K562 (cell line): ENCODE results near the gene OR10D3. TPM values are rescaled to one million over a fixed set of nuclear protein-coding genes. Genes with fewer than 3 reads are reported as not detected.

Experiments
- CBFA2T3 ChIP-seq: fragments of 450-650 bp; IDR thresholded peaks from 2 replicates; pipeline ENCODE4 v1.6.1; 2017
- CREBBP ChIP-seq: IDR thresholded peaks from one replicate; pipeline ENCODE4 v1.6.1; 2012; ENCODE audit warnings: low read depth, mild to moderate bottlenecking, control low read depth, inconsistent platforms, low read length
- ERF ChIP-seq: fragments of 450-650 bp; formaldehyde crosslinking; IDR thresholded peaks from 2 replicates; pipeline ENCODE4 v1.4.0; 2020; ENCODE audit warnings: mild to moderate bottlenecking, mixed read lengths
- KDM1A ChIP-seq, 2 experiments: fragments of 450-650 bp; IDR thresholded peaks; 2 replicates each; pipeline ENCODE4 v1.6.1; 2016; ENCODE audit warnings: mild to moderate bottlenecking in 2 of 2
- MEF2D ChIP-seq: conservative IDR thresholded peaks from 2 replicates; pipeline ENCODE4 v1.6.1; 2016; ENCODE audit warnings: low read depth, missing genetic modification characterization, missing compliant biosample characterization
- SMARCA5 ChIP-seq: fragments of 450-650 bp; IDR thresholded peaks from 2 replicates; pipeline ENCODE4 v1.6.1; 2016
- SRSF3 ChIP-seq: fragments of 200-400 bp; formaldehyde crosslinking; IDR thresholded peaks from 2 replicates; pipeline ENCODE4 v1.6.1; 2016; ENCODE audit warnings: mild to moderate bottlenecking, low read length, moderate library complexity; ENCODE audit not compliant: insufficient read depth
- XRCC4 ChIP-seq: IDR thresholded peaks from one replicate; pipeline ENCODE4 v1.6.1; 2011; ENCODE audit not compliant: insufficient read depth, insufficient read length; ENCODE audit errors: extremely low read depth
- XRCC5 ChIP-seq: fragments of 200-400 bp; formaldehyde crosslinking; IDR thresholded peaks from 2 replicates; pipeline ENCODE4 v1.6.1; 2017; ENCODE audit warnings: low read depth, mild to moderate bottlenecking, low read length
- ZKSCAN8 ChIP-seq: fragments of 200-800 bp; sonication (Bioruptor generic); IDR thresholded peaks from 2 replicates; pipeline ENCODE4 v1.6.1; 2016; ENCODE audit warnings: missing genetic modification characterization, missing compliant biosample characterization
- ZNF408 ChIP-seq: fragments of 250-450 bp; sonication (Bioruptor Pico); IDR thresholded peaks from 2 replicates; pipeline ENCODE4 v1.4.0; 2020; ENCODE audit warnings: low read depth, mild to moderate bottlenecking, moderate library complexity
- ZNF79 ChIP-seq: fragments of 250-450 bp; sonication (Bioruptor Pico); IDR thresholded peaks from 2 replicates; pipeline ENCODE4 v1.4.0; 2020; ENCODE audit warnings: low read depth, mild to moderate bottlenecking, moderate library complexity
- polyA plus RNA-seq, 8 experiments: library from polyadenylated mRNA; depleted of rRNA in 4 of 8; stranded (reverse) in 5 of 8; unstranded in 3 of 8; fragments of >200 nt; fragmentation: Nextera tagmentation in 2 of 8; fragmentation: Illumina TruSeq in 1 of 8; extraction: Ambion mirVana in 2 of 8; extraction: Trizol in 1 of 8; gene quantifications; 2 replicates each; pipeline versions ENCODE4 v1.2.1 to v1.2.3, GENCODE V29; 2011 to 2014; ENCODE audit warnings: inconsistent platforms in 1 of 8, missing spikeins in 1 of 8
- total RNA-seq, 7 experiments: library from RNA; depleted of rRNA in 6 of 7; stranded (reverse); fragments of >200 nt in 6 of 7; fragmentation: Illumina TruSeq in 2 of 7; extraction: Trizol in 2 of 7; gene quantifications; 2 replicates each; pipeline versions ENCODE4 v1.2.1 to v1.2.3, GENCODE V29; 2011 to 2021; ENCODE audit warnings: low replicate concordance in 1 of 7
- TF ChIP-seq, protein P1 (sequence below): fragments of 450-650 bp; IDR thresholded peaks from 2 replicates; pipeline ENCODE4 v1.6.1; 2016; ENCODE audit warnings: mild to moderate bottlenecking, moderate library complexity
- TF ChIP-seq, protein P2 (sequence below): fragments of 450-650 bp; formaldehyde crosslinking; IDR thresholded peaks from 2 replicates; pipeline ENCODE4 v1.4.0; 2022; ENCODE audit warnings: missing genetic modification characterization
- TF ChIP-seq, protein P3 (sequence below): fragments of 250-450 bp; sonication (Bioruptor Pico); IDR thresholded peaks from 2 replicates; pipeline ENCODE4 v1.5.0; 2021
- TF ChIP-seq, protein P4 (sequence below): sonication (generic); formaldehyde crosslinking; IDR thresholded peaks from 2 replicates; pipeline ENCODE4 v1.8.1; 2023; ENCODE audit warnings: mild to moderate bottlenecking, missing genetic modification reagents

The OR10D3 gene
- total and polyA plus RNA-seq, 9 of the 15 experiments (the other 6 are each of a cell fraction or from before 2014, with no cell fraction given), result 0.07 to 2.9 (median 0.80) TPM; not detected in 1

DNA sequence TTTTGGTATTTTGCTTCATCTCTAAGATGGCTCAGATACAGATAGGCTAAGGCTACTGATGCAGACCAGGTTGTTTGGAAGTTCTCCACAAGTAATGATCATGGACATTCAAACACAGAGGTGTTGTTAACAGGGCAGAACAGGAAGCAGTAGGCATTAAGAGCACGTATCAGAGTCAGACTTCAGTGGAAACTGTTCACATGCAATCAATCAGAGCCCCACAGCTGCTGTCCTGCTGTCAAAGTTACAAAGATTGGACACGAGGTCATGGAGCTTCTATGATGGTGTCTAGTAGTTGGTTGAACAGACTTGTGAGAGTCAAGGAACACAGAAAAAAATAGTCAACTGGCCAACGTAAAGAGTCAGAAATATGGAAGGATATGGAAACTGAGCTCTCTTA lies 19.8 kb downstream of the OR10D3 start (continued):
- TF ChIP-seq, protein P1, sequence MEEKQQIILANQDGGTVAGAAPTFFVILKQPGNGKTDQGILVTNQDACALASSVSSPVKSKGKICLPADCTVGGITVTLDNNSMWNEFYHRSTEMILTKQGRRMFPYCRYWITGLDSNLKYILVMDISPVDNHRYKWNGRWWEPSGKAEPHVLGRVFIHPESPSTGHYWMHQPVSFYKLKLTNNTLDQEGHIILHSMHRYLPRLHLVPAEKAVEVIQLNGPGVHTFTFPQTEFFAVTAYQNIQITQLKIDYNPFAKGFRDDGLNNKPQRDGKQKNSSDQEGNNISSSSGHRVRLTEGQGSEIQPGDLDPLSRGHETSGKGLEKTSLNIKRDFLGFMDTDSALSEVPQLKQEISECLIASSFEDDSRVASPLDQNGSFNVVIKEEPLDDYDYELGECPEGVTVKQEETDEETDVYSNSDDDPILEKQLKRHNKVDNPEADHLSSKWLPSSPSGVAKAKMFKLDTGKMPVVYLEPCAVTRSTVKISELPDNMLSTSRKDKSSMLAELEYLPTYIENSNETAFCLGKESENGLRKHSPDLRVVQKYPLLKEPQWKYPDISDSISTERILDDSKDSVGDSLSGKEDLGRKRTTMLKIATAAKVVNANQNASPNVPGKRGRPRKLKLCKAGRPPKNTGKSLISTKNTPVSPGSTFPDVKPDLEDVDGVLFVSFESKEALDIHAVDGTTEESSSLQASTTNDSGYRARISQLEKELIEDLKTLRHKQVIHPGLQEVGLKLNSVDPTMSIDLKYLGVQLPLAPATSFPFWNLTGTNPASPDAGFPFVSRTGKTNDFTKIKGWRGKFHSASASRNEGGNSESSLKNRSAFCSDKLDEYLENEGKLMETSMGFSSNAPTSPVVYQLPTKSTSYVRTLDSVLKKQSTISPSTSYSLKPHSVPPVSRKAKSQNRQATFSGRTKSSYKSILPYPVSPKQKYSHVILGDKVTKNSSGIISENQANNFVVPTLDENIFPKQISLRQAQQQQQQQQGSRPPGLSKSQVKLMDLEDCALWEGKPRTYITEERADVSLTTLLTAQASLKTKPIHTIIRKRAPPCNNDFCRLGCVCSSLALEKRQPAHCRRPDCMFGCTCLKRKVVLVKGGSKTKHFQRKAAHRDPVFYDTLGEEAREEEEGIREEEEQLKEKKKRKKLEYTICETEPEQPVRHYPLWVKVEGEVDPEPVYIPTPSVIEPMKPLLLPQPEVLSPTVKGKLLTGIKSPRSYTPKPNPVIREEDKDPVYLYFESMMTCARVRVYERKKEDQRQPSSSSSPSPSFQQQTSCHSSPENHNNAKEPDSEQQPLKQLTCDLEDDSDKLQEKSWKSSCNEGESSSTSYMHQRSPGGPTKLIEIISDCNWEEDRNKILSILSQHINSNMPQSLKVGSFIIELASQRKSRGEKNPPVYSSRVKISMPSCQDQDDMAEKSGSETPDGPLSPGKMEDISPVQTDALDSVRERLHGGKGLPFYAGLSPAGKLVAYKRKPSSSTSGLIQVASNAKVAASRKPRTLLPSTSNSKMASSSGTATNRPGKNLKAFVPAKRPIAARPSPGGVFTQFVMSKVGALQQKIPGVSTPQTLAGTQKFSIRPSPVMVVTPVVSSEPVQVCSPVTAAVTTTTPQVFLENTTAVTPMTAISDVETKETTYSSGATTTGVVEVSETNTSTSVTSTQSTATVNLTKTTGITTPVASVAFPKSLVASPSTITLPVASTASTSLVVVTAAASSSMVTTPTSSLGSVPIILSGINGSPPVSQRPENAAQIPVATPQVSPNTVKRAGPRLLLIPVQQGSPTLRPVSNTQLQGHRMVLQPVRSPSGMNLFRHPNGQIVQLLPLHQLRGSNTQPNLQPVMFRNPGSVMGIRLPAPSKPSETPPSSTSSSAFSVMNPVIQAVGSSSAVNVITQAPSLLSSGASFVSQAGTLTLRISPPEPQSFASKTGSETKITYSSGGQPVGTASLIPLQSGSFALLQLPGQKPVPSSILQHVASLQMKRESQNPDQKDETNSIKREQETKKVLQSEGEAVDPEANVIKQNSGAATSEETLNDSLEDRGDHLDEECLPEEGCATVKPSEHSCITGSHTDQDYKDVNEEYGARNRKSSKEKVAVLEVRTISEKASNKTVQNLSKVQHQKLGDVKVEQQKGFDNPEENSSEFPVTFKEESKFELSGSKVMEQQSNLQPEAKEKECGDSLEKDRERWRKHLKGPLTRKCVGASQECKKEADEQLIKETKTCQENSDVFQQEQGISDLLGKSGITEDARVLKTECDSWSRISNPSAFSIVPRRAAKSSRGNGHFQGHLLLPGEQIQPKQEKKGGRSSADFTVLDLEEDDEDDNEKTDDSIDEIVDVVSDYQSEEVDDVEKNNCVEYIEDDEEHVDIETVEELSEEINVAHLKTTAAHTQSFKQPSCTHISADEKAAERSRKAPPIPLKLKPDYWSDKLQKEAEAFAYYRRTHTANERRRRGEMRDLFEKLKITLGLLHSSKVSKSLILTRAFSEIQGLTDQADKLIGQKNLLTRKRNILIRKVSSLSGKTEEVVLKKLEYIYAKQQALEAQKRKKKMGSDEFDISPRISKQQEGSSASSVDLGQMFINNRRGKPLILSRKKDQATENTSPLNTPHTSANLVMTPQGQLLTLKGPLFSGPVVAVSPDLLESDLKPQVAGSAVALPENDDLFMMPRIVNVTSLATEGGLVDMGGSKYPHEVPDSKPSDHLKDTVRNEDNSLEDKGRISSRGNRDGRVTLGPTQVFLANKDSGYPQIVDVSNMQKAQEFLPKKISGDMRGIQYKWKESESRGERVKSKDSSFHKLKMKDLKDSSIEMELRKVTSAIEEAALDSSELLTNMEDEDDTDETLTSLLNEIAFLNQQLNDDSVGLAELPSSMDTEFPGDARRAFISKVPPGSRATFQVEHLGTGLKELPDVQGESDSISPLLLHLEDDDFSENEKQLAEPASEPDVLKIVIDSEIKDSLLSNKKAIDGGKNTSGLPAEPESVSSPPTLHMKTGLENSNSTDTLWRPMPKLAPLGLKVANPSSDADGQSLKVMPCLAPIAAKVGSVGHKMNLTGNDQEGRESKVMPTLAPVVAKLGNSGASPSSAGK, result peak; percentile 51
- no peak for TF ChIP-seq ZNF79 (CRISPR knock-in tag)
- no peak for TF ChIP-seq ZNF408 (CRISPR knock-in tag)
- TF ChIP-seq CREBBP, result no peak
- no peak for TF ChIP-seq XRCC5
- TF ChIP-seq, protein P2, sequence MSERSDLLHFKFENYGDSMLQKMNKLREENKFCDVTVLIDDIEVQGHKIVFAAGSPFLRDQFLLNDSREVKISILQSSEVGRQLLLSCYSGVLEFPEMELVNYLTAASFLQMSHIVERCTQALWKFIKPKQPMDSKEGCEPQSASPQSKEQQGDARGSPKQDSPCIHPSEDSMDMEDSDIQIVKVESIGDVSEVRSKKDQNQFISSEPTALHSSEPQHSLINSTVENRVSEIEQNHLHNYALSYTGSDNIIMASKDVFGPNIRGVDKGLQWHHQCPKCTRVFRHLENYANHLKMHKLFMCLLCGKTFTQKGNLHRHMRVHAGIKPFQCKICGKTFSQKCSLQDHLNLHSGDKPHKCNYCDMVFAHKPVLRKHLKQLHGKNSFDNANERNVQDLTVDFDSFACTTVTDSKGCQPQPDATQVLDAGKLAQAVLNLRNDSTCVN (CRISPR knock-in tag), result no peak
- 0 out of 4 replicates have a peak, but pooled peaks of 1 of the 2 experiments have one; percentile 35 for TF ChIP-seq KDM1A (IDR thresholded peaks at IDR 0.05)
- no peak for TF ChIP-seq ERF (CRISPR knock-in tag)
- no peak for TF ChIP-seq SMARCA5
- TF ChIP-seq SRSF3, result no peak
- TF ChIP-seq XRCC4, result no peak
- TF ChIP-seq MEF2D (tag), result no peak
- no peak for TF ChIP-seq ZKSCAN8
- TF ChIP-seq, protein P3, sequence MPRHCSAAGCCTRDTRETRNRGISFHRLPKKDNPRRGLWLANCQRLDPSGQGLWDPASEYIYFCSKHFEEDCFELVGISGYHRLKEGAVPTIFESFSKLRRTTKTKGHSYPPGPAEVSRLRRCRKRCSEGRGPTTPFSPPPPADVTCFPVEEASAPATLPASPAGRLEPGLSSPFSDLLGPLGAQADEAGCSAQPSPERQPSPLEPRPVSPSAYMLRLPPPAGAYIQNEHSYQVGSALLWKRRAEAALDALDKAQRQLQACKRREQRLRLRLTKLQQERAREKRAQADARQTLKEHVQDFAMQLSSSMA (CRISPR knock-in tag), result no peak
- TF ChIP-seq, protein P4, sequence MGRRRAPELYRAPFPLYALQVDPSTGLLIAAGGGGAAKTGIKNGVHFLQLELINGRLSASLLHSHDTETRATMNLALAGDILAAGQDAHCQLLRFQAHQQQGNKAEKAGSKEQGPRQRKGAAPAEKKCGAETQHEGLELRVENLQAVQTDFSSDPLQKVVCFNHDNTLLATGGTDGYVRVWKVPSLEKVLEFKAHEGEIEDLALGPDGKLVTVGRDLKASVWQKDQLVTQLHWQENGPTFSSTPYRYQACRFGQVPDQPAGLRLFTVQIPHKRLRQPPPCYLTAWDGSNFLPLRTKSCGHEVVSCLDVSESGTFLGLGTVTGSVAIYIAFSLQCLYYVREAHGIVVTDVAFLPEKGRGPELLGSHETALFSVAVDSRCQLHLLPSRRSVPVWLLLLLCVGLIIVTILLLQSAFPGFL (CRISPR knock-in tag), result no peak
- TF ChIP-seq CBFA2T3, result peak; percentile 80
